HG03103 (cell line): ENCODE data around the gene RAD51AP1.
"Not testable (repeated sequence)": the region's sequence is repeated elsewhere in the genome, so short reads cannot be mapped to it uniquely, and the experiment has no call there.

Source experiments
- ATAC-seq: cut with Tn5 transposase; IDR thresholded peaks from one replicate; pipeline ENCODE4 v1.9.1; 2021; ENCODE audit warnings: low read depth; ENCODE audit not compliant: unreplicated experiment

RAD51AP1 gene, protein sequence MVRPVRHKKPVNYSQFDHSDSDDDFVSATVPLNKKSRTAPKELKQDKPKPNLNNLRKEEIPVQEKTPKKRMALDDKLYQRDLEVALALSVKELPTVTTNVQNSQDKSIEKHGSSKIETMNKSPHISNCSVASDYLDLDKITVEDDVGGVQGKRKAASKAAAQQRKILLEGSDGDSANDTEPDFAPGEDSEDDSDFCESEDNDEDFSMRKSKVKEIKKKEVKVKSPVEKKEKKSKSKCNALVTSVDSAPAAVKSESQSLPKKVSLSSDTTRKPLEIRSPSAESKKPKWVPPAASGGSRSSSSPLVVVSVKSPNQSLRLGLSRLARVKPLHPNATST

GRCh38 chr12:4538207-4539160, at the start of gene RAD51AP1:
RAD51AP1 (plus strand) TSS chr12:4538890; CDS start chr12:4538940, 50 bp downstream.
- peak; percentile 86 for ATAC-seq

GRCh38 chr12:4489556-4489955, 49.1 kb upstream of the RAD51AP1 start:
- no peak for ATAC-seq

- ATAC-seq = no peak
Observed at GRCh38 chr12:4490973-4491372, 47.7 kb upstream of the RAD51AP1 start.

- ATAC-seq = peak; percentile 65
Observed at GRCh38 chr12:4496145-4496838, 42.4 kb upstream of the RAD51AP1 start.

DNA sequence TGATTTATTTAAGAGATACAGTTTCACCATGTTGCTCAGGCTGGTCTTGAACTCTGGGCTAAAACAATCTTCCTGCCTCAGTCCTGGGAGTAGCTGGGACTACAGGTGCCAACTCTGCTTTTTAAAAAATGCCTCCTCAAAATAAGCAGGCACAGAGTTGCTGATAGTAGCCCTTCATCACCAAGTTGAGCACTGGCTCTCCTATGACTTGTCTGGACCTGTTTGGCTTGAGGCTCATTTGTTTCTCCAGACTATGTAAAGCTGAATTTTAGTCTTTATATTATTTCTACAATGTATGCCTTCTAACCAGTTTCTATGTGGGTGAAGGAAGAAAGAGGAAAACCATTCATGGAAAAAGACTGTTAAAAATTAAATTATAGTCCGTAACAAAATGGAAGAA, 39.5 kb upstream of the RAD51AP1 start:
- ATAC-seq = no peak

DNA sequence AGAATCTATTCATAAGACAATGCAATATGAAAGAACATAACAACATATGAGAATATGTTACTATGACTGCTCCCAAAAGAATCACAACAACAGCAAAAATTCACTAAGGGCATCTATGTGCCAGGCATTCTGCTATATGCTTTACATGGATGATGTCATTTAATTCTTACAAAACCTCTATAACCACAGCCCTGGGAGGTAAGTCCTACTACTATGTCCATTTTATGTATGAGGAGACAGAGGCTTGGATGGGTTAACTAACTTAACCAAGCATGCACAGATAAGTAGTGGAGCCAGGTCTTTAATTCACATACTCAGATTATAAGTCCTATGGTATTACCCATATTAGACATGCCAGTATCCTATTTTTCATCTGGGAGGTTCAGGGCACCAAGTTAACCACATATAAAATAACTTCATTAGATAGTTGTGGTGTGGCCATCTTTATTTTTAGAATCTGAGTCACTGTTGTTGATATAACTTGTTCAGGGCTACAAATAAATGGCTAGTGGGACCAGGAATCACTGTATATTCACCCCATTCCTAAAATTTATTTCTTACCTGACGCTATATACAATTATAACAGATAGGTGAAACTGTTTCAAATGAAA, 33.2 kb upstream of the RAD51AP1 start:
- no peak for ATAC-seq

GRCh38 chr12:4506430-4506829, 32.3 kb upstream of the RAD51AP1 start:
- ATAC-seq = no peak

GRCh38 chr12:4506870-4507269, 31.8 kb upstream of the RAD51AP1 start:
- ATAC-seq = peak; percentile 93

- ATAC-seq = not testable (repeated sequence)
Observed at GRCh38 chr12:4508503-4508902, 30.2 kb upstream of the RAD51AP1 start.

GRCh38 chr12:4509269-4509668, 29.4 kb upstream of the RAD51AP1 start:
- ATAC-seq = not testable (repeated sequence)

DNA sequence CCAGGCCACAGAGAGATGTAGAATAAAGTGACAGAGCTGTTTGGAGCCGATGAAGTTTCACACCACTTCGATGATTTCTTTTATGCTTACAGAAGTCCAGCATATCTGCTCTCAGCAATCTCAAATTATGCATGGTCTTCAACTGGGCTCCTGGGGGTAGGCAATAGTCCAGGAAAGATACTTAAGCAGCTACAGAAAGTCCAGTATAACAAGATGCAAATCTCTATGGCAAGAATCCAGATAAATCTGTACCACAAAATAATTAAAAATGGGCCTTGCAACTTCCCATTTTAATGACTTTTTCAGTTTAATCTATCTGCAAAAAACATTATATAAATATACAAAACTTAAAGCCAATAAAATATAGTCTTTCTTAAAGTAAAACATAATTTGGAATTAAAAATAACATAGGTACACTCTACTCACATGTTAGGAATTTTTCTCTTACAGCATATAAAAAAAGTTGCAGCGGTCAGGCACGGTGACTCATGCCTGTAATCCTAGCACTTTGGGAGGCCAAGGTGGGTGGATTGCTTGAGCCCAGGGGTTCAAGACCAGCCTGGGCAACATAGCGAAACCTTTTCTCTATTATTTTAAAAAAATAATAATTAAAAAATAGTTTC, 20.5 kb upstream of the RAD51AP1 start:
- no peak for ATAC-seq

DNA sequence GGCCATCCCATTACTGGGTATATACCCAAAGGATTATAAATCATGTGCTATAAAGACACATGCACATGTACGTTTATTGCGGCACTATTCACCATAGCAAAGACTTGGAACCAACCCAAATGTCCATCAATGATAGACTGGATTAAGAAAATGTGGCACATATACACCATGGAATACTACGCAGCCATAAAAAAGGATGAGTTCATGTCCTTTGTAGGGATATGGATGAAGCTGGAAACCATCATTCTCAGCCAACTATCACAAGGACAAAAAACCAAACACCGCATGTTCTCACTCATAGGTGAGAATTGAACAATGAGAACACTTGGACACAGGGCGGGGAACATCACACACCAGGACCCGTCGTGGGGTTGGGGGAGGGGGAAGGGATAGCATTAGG, 15.2 kb upstream of the RAD51AP1 start:
- not testable (repeated sequence) for ATAC-seq

DNA sequence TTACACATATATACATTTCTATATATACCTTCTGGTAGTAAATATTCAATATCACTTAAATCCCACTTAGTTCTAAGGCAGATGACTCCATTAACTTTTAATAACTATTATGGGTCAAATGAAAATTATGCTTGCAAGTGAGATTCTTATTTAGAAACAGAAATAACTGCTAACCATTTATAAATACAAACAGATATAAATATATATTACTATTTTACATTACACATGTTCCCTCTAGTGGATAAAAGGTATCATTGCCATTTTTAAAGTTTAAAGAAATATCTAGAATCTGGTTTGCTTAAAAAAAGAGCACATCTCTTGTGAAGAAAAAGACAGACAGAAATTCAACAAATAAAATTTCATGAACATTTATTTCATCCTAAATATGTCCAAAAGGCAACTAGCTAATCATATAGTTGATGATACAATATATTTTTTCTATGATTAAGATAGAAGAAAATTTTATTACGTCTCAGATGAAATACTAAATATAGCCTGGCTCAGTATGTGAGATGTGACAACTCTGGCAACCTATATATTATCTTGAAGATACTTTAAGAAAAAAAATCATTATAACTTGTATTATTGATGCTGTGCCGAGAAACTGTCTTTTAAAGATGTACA, 11.7 kb upstream of the RAD51AP1 start:
- no peak for ATAC-seq

GRCh38 chr12:4530160-4530559, 8.5 kb upstream of the RAD51AP1 start:
- no peak for ATAC-seq

DNA sequence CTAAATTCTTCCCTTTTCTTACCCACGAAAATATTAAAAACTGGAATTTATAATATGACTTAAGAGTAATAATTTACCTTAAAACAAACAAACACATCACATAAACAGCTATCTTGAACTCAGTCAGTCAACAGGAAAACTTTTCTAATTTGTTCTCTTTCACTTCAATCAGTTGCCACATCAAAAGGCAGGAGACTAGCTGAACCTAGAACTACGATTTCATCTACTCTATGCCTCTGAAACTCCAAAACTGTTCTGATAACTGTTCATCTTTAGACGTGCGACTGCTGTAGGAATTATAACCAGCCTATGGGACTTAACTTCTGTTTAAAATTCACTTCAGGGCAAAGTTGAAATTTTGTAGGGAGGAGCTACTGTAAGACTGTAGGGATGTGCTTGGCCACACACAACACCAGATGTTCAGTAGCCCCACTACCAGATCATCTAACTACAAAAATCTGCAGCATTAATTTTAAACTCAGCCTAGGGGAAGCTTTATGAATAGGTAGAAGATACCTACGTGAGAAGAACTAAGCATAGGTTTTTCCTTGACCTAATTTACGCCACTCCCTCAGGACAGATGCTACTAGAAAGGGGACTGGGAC, 7.6 kb upstream of the RAD51AP1 start:
- no peak for ATAC-seq

DNA sequence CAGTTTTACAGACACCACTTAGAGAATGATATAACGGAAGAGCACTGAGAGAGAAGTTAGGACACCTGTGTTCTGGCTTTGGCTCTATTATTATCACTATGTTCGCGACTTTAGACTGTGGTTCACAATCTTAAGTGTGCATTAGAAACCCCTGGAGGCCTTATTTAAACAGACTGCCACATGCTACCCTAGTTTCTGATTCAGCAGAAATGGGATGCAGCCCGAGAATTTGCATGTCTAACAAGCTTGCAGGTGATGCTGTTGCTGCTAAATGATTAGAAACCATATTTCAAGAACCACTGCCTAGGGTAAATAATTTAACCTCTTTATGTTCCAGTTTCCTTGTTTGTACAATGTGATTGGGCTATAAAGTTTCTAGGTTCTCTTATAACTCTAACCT, 3.6 kb upstream of the RAD51AP1 start:
- ATAC-seq = no peak

DNA sequence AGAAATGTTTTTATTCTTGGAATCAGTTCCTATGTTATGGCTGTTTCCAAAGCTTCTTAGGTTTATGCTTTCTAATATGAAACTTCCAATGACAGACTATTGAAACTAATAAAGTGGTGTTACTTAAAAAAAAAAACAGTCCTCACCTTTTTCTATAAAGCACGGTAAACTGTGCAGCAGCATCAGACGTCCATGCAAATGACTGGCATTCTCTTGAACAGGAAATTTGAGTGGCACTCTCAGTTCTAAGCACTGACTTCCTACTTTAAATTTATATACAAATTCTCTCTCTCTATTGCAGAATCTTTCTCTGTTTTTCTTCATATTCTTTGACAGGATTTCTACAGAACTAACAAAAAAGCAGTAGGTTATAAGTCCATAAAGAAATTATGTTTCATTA, 2.8 kb upstream of the RAD51AP1 start:
- ATAC-seq = no peak

DNA sequence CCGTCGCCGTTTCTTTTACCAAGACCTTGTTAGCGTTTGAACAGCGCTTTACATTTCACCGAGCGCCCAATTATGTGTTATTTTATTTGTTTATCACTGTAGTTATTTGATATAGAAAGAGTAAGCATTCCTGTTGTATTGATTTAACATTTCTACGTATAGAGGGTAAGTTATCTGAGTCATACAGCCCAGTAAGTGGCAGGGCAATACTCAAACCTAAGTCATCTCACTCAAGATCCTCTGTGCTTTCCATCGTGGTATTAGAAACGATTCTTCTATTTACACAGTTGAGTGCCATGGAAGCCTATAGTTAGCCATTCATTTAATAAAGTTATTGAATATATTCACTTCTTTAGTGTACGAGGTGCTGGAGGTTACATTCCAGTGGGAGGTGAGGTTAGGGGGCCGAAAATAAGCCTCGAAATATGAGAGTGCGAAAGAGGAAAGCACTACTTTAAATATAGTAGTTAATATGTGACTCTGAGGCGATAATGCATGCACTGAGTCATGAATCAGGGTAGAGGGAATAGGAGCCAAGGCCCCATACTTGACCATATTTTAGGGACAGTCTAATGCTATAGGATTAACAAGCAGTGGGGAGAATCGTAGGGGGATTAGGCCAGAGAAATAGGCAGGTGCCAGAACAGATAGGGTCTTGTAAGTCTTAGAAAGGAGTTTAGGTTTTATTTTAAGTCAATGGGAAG, 629 bp downstream of the RAD51AP1 start:
- no peak for ATAC-seq

DNA sequence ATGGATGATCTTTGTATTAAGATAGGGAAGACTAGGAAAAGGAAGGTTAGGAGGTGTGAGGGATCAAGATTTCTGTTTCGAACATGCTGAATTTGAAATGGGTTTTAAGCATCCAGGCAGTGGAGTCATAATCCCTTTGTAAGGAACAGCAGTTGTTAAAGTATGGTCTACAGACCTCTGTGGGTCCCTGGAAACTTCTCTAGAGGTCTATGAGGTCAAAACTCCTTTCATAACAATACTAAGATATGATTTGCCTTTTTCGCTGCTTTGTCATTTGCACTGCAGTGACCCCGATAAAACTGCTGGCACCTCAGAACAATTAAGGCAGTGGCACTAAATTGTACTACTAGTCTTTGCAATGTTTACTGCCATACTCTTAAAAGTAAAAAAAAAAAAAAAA, 1.5 kb downstream of the RAD51AP1 start:
- ATAC-seq = no peak
